IMR-90 (cell line): Measurements from ENCODE around the gene ANO4. TPM values are rescaled to one million over a fixed set of nuclear protein-coding genes. Genes with fewer than 3 reads are reported as not detected.

Experiments used
- ATAC-seq: fragments of 200-7000 bp; cut with Tn5 transposase; 2 replicates; pipeline ENCODE4 v1.9.1; 2020; ENCODE audit warnings: low read depth, mild to moderate bottlenecking, moderate library complexity
- BruUV-seq: library from RNA; stranded (reverse); fragments of 400-500 nt; replicated peaks from 2 replicates; lab custom pipeline; 2021; lab: Mats Ljungman, UMichigan
- CTCF ChIA-PET: fragments of 300-600 bp; formaldehyde crosslinking; extraction: SDS; loops from one replicate; lab custom pipeline; 2021; ENCODE audit warnings: antibody characterized with exemption; lab: Yijun Ruan, JAX
- POLR2A ChIA-PET: fragments of 300-600 bp; sonication (Branson Sonifier 250); formaldehyde crosslinking; loops from one replicate; lab custom pipeline; 2022; ENCODE audit warnings: antibody characterized with exemption; ENCODE audit not compliant: unreplicated experiment; lab: Charles Lee
- DNase-seq: peaks from one replicate; pipeline ENCODE4 v3.0.0; 2013
- H2AFZ ChIP-seq: replicated peaks from 2 replicates; pipeline ENCODE3; 2013; ENCODE audit warnings: low read length, mild to moderate bottlenecking; ENCODE audit not compliant: poor library complexity
- H2AK5ac ChIP-seq: 2 replicates; pipeline ENCODE4 v1.6.1; 2013; ENCODE audit warnings: low read depth, low read length, inconsistent platforms
- H2AK9ac ChIP-seq: replicated peaks from 2 replicates; pipeline ENCODE3; 2013; ENCODE audit warnings: mild to moderate bottlenecking, low read depth, low read length, moderate library complexity; ENCODE audit not compliant: poor library complexity
- H2BK120ac ChIP-seq: 2 replicates; pipeline ENCODE4 v1.6.1; 2013; ENCODE audit warnings: low read depth, low read length, inconsistent platforms
- H2BK15ac ChIP-seq: 3 replicates; pipeline ENCODE4 v1.6.1; 2013; ENCODE audit warnings: low read depth, low read length, inconsistent platforms
- H2BK20ac ChIP-seq: 2 replicates; pipeline ENCODE4 v1.6.1; 2013; ENCODE audit warnings: low read depth, mild to moderate bottlenecking, inconsistent platforms, low read length, moderate library complexity
- H2BK5ac ChIP-seq: 2 replicates; pipeline ENCODE4 v1.6.1; 2013; ENCODE audit warnings: mild to moderate bottlenecking, low read depth, low read length, inconsistent platforms; ENCODE audit not compliant: poor library complexity, severe bottlenecking
- H3K14ac ChIP-seq: replicated peaks from 2 replicates; pipeline ENCODE4 v1.6.1; 2013; ENCODE audit warnings: low read depth, low read length, inconsistent platforms
- H3K18ac ChIP-seq: 2 replicates; pipeline ENCODE4 v1.6.1; 2013; ENCODE audit warnings: low read depth, low read length, control low read depth
- H3K23ac ChIP-seq: 2 replicates; pipeline ENCODE4 v1.6.1; 2013; ENCODE audit warnings: low read depth, low read length, inconsistent platforms
- H3K27ac ChIP-seq: 2 replicates; pipeline ENCODE4 v1.5.1; 2013; ENCODE audit warnings: mild to moderate bottlenecking, control low read depth, low read length; ENCODE audit not compliant: insufficient read depth
- H3K27me3 ChIP-seq: 2 replicates; pipeline ENCODE4 v1.6.1; 2013; ENCODE audit warnings: low read length; ENCODE audit not compliant: control insufficient read depth, insufficient read depth
- H3K36me3 ChIP-seq: 2 replicates; pipeline ENCODE4 v1.6.1; 2013; ENCODE audit warnings: low read length, mixed read lengths; ENCODE audit not compliant: control insufficient read depth, insufficient read depth
- H3K4ac ChIP-seq: 2 replicates; pipeline ENCODE4 v1.6.1; 2013; ENCODE audit warnings: low read depth, low read length, inconsistent platforms
- H3K4me1 ChIP-seq: 2 replicates; pipeline ENCODE4 v1.6.1; 2013; ENCODE audit warnings: low read length, mixed read lengths; ENCODE audit not compliant: control insufficient read depth, insufficient read depth
- H3K4me2 ChIP-seq: 2 replicates; pipeline ENCODE4 v1.6.1; 2013; ENCODE audit warnings: low read depth, mild to moderate bottlenecking, control low read depth, low read length, moderate library complexity
- H3K4me3 ChIP-seq: 2 replicates; pipeline ENCODE4 v1.5.1; 2013; ENCODE audit warnings: low read depth, mild to moderate bottlenecking, control low read depth, low read length, moderate library complexity; ENCODE audit not compliant: insufficient read depth
- H3K56ac ChIP-seq: 2 replicates; pipeline ENCODE4 v1.6.1; 2013; ENCODE audit warnings: low read length, inconsistent platforms; ENCODE audit not compliant: insufficient read depth; ENCODE audit errors: extremely low read depth
- H3K79me1 ChIP-seq, 2 experiments: 2 replicates each; pipeline ENCODE4 v1.6.1; 2013; ENCODE audit warnings: low read length in 2 of 2, inconsistent platforms in 1 of 2, low read depth in 1 of 2
- H3K9ac ChIP-seq: 2 replicates; pipeline ENCODE4 v1.6.1; 2013; ENCODE audit warnings: low read depth, low read length, control low read depth
- H3K9me1 ChIP-seq: 2 replicates; pipeline ENCODE4 v1.6.1; 2013; ENCODE audit warnings: low read length, inconsistent platforms; ENCODE audit not compliant: insufficient read depth
- H3K9me3 ChIP-seq: 2 replicates; pipeline ENCODE4 v1.6.1; 2013; ENCODE audit warnings: low read length; ENCODE audit not compliant: control insufficient read depth, insufficient read depth
- H4K20me1 ChIP-seq: 2 replicates; pipeline ENCODE4 v1.6.1; 2013; ENCODE audit warnings: low read length, inconsistent platforms; ENCODE audit not compliant: insufficient read depth
- H4K5ac ChIP-seq: 2 replicates; pipeline ENCODE4 v1.6.1; 2013; ENCODE audit warnings: mild to moderate bottlenecking, low read depth, low read length, control low read depth
- H4K8ac ChIP-seq, 2 experiments: 2 replicates each; pipeline ENCODE4 v1.6.1; 2013; ENCODE audit warnings: low read depth in 2 of 2, low read length in 2 of 2, control low read depth in 1 of 2, inconsistent platforms in 1 of 2
- H4K91ac ChIP-seq: 2 replicates; pipeline ENCODE4 v1.6.1; 2013; ENCODE audit warnings: low read depth, low read length, inconsistent platforms; ENCODE audit not compliant: insufficient read depth
- BHLHE40 ChIP-seq: fragments of 150-350 bp; IDR thresholded peaks from 2 replicates; pipeline ENCODE4 v1.6.1; 2016; ENCODE audit warnings: mild to moderate bottlenecking, low read depth, low read length
- CEBPB ChIP-seq: IDR thresholded peaks from 2 replicates; pipeline ENCODE4 v1.6.1; 2012; ENCODE audit warnings: low read depth, low read length, improper control_type of control experiment
- CHD1 ChIP-seq: IDR thresholded peaks from 2 replicates; pipeline ENCODE4 v1.6.1; 2012; ENCODE audit warnings: low read depth, low read length, improper control_type of control experiment
- FOS ChIP-seq: fragments of 150-350 bp; IDR thresholded peaks from 2 replicates; pipeline ENCODE4 v1.6.1; 2016; ENCODE audit warnings: low read depth, low read length
- MAFK ChIP-seq: IDR thresholded peaks from 2 replicates; pipeline ENCODE4 v1.6.1; 2012; ENCODE audit warnings: low read depth, low read length, improper control_type of control experiment
- MAZ ChIP-seq: IDR thresholded peaks from 2 replicates; pipeline ENCODE4 v1.6.1; 2012; ENCODE audit warnings: low read depth, mild to moderate bottlenecking, low read length, improper control_type of control experiment, moderate library complexity, borderline replicate concordance
- MXI1 ChIP-seq: IDR thresholded peaks from 2 replicates; pipeline ENCODE4 v1.6.1; 2012; ENCODE audit warnings: low read depth, mild to moderate bottlenecking, low read length, moderate library complexity, borderline replicate concordance
- NFE2L2 ChIP-seq: fragments of 150-350 bp; IDR thresholded peaks from 2 replicates; pipeline ENCODE4 v1.6.1; 2016; ENCODE audit warnings: low read depth, mild to moderate bottlenecking, low read length
- POLR2A ChIP-seq: IDR thresholded peaks from 2 replicates; pipeline ENCODE4 v1.6.1; 2012; ENCODE audit warnings: mild to moderate bottlenecking, low read depth, low read length
- RAD21 ChIP-seq: IDR thresholded peaks from 2 replicates; pipeline ENCODE4 v1.6.1; 2012; ENCODE audit warnings: low read length, improper control_type of control experiment
- RCOR1 ChIP-seq: IDR thresholded peaks from 2 replicates; pipeline ENCODE4 v1.6.1; 2012; ENCODE audit warnings: mild to moderate bottlenecking, low read length, improper control_type of control experiment; ENCODE audit not compliant: insufficient replicate concordance
- RFX5 ChIP-seq: IDR thresholded peaks from 2 replicates; pipeline ENCODE4 v1.8.0; 2012; ENCODE audit warnings: low read depth, mild to moderate bottlenecking, low read length, moderate library complexity
- SMC3 ChIP-seq: fragments of 150-350 bp; IDR thresholded peaks from 2 replicates; pipeline ENCODE4 v1.6.1; 2016; ENCODE audit warnings: low read depth, mild to moderate bottlenecking, antibody characterized with exemption, low read length, moderate library complexity
- dilution Hi-C: fragments of 300-500 bp; cut with HindIII; formaldehyde crosslinking; loops from one replicate; pipeline ENCODE4 v1.14.3; 2018; ENCODE audit warnings: low sequenced_read_pairs; ENCODE audit not compliant: unreplicated experiment
- in situ Hi-C: fragments of 300-500 bp; cut with MboI; formaldehyde crosslinking; loops from 3 replicates; pipeline ENCODE4 v1.14.3; 2019; ENCODE audit warnings: low sequenced_read_pairs, inconsistent platforms, mixed read lengths
- intact Hi-C: fragments of 100-400 bp; cut with micrococcal nuclease; formaldehyde crosslinking; loops from 2 replicates; pipeline ENCODE4 v1.10.0; 2022
- polyA plus RNA-seq, 3 experiments: library from polyadenylated mRNA; depleted of rRNA; stranded (reverse); fragments of >200 nt; gene quantifications; 2 replicates each; pipeline ENCODE4 v1.2.3, GENCODE V29; 2012; ENCODE audit warnings: low replicate concordance in 1 of 3
- total RNA-seq: library from RNA; depleted of rRNA; stranded (reverse); fragments of >200 nt; gene quantifications from 2 replicates; pipeline ENCODE4 v1.2.3, GENCODE V29; 2012
- TF ChIP-seq, protein P1 (sequence below): conservative IDR thresholded peaks from 2 replicates; pipeline ENCODE4 v1.5.1; 2012; ENCODE audit warnings: mild to moderate bottlenecking, low read depth, low read length, improper control_type of control experiment
- TF ChIP-seq, protein P2 (sequence below): fragments of 150-350 bp; IDR thresholded peaks from 2 replicates; pipeline ENCODE4 v1.6.1; 2017; ENCODE audit warnings: mild to moderate bottlenecking, antibody characterized with exemption, low read length, low read depth
- TF ChIP-seq, protein P3 (sequence below): fragments of 150-350 bp; IDR thresholded peaks from 2 replicates; pipeline ENCODE4 v1.6.1; 2016; ENCODE audit warnings: low read depth, mild to moderate bottlenecking, low read length, moderate library complexity, borderline replicate concordance

ANO4 gene
- total and polyA plus RNA-seq, 2 of the 4 experiments (the other 2 are of a cell fraction) = 4.7 to 10.2 TPM

DNA sequence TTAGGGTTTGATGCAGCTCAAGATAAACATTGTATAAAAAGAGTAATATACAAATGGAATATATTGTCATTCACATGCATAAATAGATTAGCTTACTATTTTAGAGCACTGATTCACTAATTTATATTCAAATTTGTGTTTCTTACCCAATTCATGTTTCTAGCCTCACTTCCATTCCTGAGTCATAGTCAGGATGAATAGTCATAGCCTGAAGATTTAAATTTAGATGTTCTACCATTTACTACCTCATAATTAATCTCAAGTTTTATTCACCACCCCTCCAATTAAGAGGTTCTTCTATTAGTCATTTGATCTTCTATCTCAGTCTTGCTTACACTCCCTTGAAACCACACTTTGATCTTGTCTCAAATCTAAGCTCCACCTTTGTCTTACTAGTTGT is 38.7 kb downstream of the ANO4 start:
- no peak overlapping the region for H2BK120ac ChIP-seq
- ATAC-seq (no peak), DNase-seq (no peak)
- peaks cover 2 to 4% of the 10 kb centered on the region in 2 experiments; a peak in 2 of 4 replicates for H3K79me1 ChIP-seq
- H2AK5ac ChIP-seq = no peak overlapping the region
- in situ Hi-C loops = no loop called here
- H2BK15ac ChIP-seq = no peak overlapping the region
- H2AK9ac ChIP-seq = no peak overlapping the region
- no peaks in the 10 kb centered on the region for H3K27me3 ChIP-seq
- CTCF ChIA-PET = no interaction called here
- no peak overlapping the region for H3K4ac ChIP-seq
- BruUV-seq = no TSS peak
- H3K18ac ChIP-seq = no peak overlapping the region
- no peak overlapping the region for H4K8ac ChIP-seq
- POLR2A ChIA-PET = no interaction called here
- H3K14ac ChIP-seq = no peak overlapping the region
- H3K4me2 ChIP-seq = no peak overlapping the region
- no peak overlapping the region for H4K91ac ChIP-seq
- H2AFZ ChIP-seq = no peak overlapping the region
- H3K36me3 ChIP-seq = no peaks in the 10 kb centered on the region
- H3K4me3 ChIP-seq = no peak overlapping the region
- H4K20me1 ChIP-seq = no peaks in the 10 kb centered on the region
- no peak overlapping the region for H4K5ac ChIP-seq
- TF ChIP-seq BHLHE40 (no peak), CHD1 (no peak), POLR2A (no peak), MAFK (no peak), MAZ (no peak), MXI1 (no peak), RAD21 (no peak), SMC3 (no peak), RFX5 (no peak), NFE2L2 (no peak), RCOR1 (no peak), CEBPB (no peak), FOS (no peak)
- TF ChIP-seq, protein P1, sequence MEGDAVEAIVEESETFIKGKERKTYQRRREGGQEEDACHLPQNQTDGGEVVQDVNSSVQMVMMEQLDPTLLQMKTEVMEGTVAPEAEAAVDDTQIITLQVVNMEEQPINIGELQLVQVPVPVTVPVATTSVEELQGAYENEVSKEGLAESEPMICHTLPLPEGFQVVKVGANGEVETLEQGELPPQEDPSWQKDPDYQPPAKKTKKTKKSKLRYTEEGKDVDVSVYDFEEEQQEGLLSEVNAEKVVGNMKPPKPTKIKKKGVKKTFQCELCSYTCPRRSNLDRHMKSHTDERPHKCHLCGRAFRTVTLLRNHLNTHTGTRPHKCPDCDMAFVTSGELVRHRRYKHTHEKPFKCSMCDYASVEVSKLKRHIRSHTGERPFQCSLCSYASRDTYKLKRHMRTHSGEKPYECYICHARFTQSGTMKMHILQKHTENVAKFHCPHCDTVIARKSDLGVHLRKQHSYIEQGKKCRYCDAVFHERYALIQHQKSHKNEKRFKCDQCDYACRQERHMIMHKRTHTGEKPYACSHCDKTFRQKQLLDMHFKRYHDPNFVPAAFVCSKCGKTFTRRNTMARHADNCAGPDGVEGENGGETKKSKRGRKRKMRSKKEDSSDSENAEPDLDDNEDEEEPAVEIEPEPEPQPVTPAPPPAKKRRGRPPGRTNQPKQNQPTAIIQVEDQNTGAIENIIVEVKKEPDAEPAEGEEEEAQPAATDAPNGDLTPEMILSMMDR = no peak
- TF ChIP-seq, protein P2, sequence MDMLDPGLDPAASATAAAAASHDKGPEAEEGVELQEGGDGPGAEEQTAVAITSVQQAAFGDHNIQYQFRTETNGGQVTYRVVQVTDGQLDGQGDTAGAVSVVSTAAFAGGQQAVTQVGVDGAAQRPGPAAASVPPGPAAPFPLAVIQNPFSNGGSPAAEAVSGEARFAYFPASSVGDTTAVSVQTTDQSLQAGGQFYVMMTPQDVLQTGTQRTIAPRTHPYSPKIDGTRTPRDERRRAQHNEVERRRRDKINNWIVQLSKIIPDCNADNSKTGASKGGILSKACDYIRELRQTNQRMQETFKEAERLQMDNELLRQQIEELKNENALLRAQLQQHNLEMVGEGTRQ = no peak
- TF ChIP-seq, protein P3, sequence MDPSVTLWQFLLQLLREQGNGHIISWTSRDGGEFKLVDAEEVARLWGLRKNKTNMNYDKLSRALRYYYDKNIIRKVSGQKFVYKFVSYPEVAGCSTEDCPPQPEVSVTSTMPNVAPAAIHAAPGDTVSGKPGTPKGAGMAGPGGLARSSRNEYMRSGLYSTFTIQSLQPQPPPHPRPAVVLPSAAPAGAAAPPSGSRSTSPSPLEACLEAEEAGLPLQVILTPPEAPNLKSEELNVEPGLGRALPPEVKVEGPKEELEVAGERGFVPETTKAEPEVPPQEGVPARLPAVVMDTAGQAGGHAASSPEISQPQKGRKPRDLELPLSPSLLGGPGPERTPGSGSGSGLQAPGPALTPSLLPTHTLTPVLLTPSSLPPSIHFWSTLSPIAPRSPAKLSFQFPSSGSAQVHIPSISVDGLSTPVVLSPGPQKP = no peak
- intact Hi-C loops = no loop called here
- dilution Hi-C loops = no loop called here
- H3K56ac ChIP-seq = no peak overlapping the region
- no peak overlapping the region for H3K9ac ChIP-seq
- peaks cover 4% of the 10 kb centered on the region; the same call in 1 of the 2 replicates for H3K9me1 ChIP-seq
- no peak overlapping the region for H2BK20ac ChIP-seq
- no peaks in the 10 kb centered on the region for H3K4me1 ChIP-seq
- no peak overlapping the region for H3K27ac ChIP-seq
- no peaks in the 10 kb centered on the region for H3K9me3 ChIP-seq
- no peak overlapping the region for H3K23ac ChIP-seq
- H2BK5ac ChIP-seq = no peak overlapping the region
